Measurements from ENCODE around the gene RCBTB2. TPM values are rescaled to one million over a fixed set of nuclear protein-coding genes. Genes with fewer than 3 reads are reported as not detected.

RCBTB2 gene
- total RNA-seq, 1 experiment from 2014 or later: 11.7 TPM

DNA sequence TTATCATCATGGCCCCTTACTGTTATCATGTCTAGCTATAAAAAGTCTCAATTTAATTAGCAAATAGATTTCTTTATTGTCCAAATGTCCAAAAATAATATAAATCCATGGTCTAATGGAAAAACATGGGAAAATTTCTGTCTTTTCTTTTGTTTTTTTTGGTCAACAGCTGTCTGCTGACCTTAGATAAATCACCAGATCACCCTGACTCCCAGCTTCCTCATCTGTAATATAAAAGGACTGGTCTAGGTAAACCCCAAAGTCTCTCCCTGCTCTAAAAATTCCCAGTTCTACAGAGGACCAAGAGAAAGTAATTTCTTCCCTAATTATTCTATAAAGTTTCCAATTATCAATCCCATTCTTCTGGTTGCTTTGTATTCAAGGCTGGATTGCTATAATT, 30.7 kb upstream of the RCBTB2 start:
- Histone ChIP-seq H3K18ac (ENCODE audit: insufficient read length, low read depth, low read length) (no peak overlapping the region), H2BK12ac (ENCODE audit: insufficient read length, low read depth, low read length) (no peak overlapping the region), H2BK20ac (ENCODE audit: low read depth, low read length, poor library complexity, severe bottlenecking) (no peak overlapping the region), H3K4me1 (ENCODE audit: insufficient read depth, low read length) (no peaks in the 10 kb centered on the region; the same call in 1 of the 2 replicates), H2AK5ac (ENCODE audit: insufficient read length, low read length) (no peak overlapping the region), H3K4me2 (ENCODE audit: insufficient read depth, insufficient read length, low read length) (no peak overlapping the region), H3K27ac (ENCODE audit: insufficient read length, low read depth, low read length) (no peak overlapping the region), H3K79me1 (ENCODE audit: insufficient read depth, low read depth, low read length, poor library complexity, severe bottlenecking) (no peaks in the 10 kb centered on the region), H2BK5ac (ENCODE audit: insufficient read length, low read length) (no peak overlapping the region), H3K4ac (ENCODE audit: low read depth, low read length) (no peak overlapping the region), H3K23ac (ENCODE audit: insufficient read length, low read depth, low read length) (no peak overlapping the region), H2AFZ (ENCODE audit: low read length) (no peak overlapping the region), H3K14ac (ENCODE audit: insufficient read depth, low read length) (no peak overlapping the region), H3T11ph (ENCODE audit: low read length) (no peak overlapping the region), H4K20me1 (ENCODE audit: control insufficient read depth, insufficient read depth, insufficient read length) (no peaks in the 10 kb centered on the region), H4K5ac (ENCODE audit: insufficient read length, low read depth, low read length) (no peak overlapping the region), H3K9ac (ENCODE audit: extremely low read depth, insufficient read length, low read length) (no peak overlapping the region), H4K91ac (ENCODE audit: insufficient read length, low read depth, low read length) (no peak overlapping the region), H3K9me3 (ENCODE audit: control insufficient read depth, low read depth, low read length) (no peaks in the 10 kb centered on the region), H2BK120ac (ENCODE audit: low read depth, low read length, poor library complexity, severe bottlenecking) (no peak overlapping the region), H3K27me3 (ENCODE audit: insufficient read depth, low read length) (no peaks in the 10 kb centered on the region), H3K56ac (ENCODE audit: insufficient read length, low read depth, low read length) (no peak overlapping the region), H2BK15ac (ENCODE audit: low read depth, low read length) (no peak overlapping the region), H3K23me2 (ENCODE audit: insufficient read length, low read depth, low read length, poor library complexity, severe bottlenecking) (no peaks in the 10 kb centered on the region), H3K79me2 (ENCODE audit: insufficient read depth, low read length) (no peaks in the 10 kb centered on the region), H4K8ac (replicated peaks; ENCODE audit: insufficient read length, low read depth, low read length) (no peak overlapping the region)
- DNase-seq: no peak
- no peak overlapping the region for H3K4me3 Mint-ChIP-seq
- H3K27ac Mint-ChIP-seq: no peak overlapping the region
- H3K9me3 Mint-ChIP-seq: no peaks in the 10 kb centered on the region
- H3K4me1 Mint-ChIP-seq: peaks cover 8 to 12% of the 10 kb centered on the region in 2 experiments
- no peaks in the 10 kb centered on the region; a peak in 1 of 7 replicates for H3K36me3 Mint-ChIP-seq (ENCODE audit: insufficient read depth in 1 of 3, low read depth in 3 of 3)
- no peak for TF ChIP-seq CTCF (conservative IDR thresholded peaks at IDR 0.05)
- H3K27me3 Mint-ChIP-seq (ENCODE audit: low read depth): no peaks in the 10 kb centered on the region

All from H9 (cell line).